HG02852 (cell line): Measurements from ENCODE around the gene HDAC4.
A peak's percentile ranks its signal among the peaks of the same experiment; 100 is the strongest.

Experiments used
- ATAC-seq: cut with Tn5 transposase; IDR thresholded peaks from one replicate; pipeline ENCODE4 v1.9.1; 2021; ENCODE audit warnings: mild to moderate bottlenecking, moderate library complexity; ENCODE audit not compliant: unreplicated experiment

HDAC4 gene

GRCh38 chr2:239370876-239371725 is 29.7 kb downstream of the HDAC4 start:
- ATAC-seq, result no peak

- ATAC-seq, result no peak
These were observed 30.4 kb downstream of the HDAC4 start for GRCh38 chr2:239370403-239370802.

- ATAC-seq, result peak; percentile 82
These were observed 31.1 kb downstream of the HDAC4 start for GRCh38 chr2:239369631-239370161.

GRCh38 chr2:239368906-239369552 is 31.8 kb downstream of the HDAC4 start:
- no peak for ATAC-seq

- no peak for ATAC-seq
These were observed 32.5 kb downstream of the HDAC4 start for GRCh38 chr2:239368321-239368720.

- ATAC-seq, result no peak
These were observed 34.1 kb downstream of the HDAC4 start for GRCh38 chr2:239366740-239367139.

- ATAC-seq, result no peak
These were observed 34.9 kb downstream of the HDAC4 start for GRCh38 chr2:239365782-239366435.

GRCh38 chr2:239365071-239365781 is 35.6 kb downstream of the HDAC4 start:
- no peak for ATAC-seq

- no peak for ATAC-seq
These were observed 36.7 kb downstream of the HDAC4 start for GRCh38 chr2:239363946-239364637.

GRCh38 chr2:239362507-239362906 is 38.3 kb downstream of the HDAC4 start:
- no peak for ATAC-seq

- ATAC-seq, result no peak
These were observed 39.5 kb downstream of the HDAC4 start for GRCh38 chr2:239361311-239361642.

- no peak for ATAC-seq
These were observed 40.2 kb downstream of the HDAC4 start for GRCh38 chr2:239360421-239361310.

GRCh38 chr2:239360008-239360407 is 40.8 kb downstream of the HDAC4 start:
- ATAC-seq, result no peak

GRCh38 chr2:239359196-239359912 is 41.5 kb downstream of the HDAC4 start:
- ATAC-seq, result no peak

GRCh38 chr2:239358062-239358754 is 42.6 kb downstream of the HDAC4 start:
- no peak for ATAC-seq

GRCh38 chr2:239355724-239356123 is 45.1 kb downstream of the HDAC4 start:
- ATAC-seq, result no peak

GRCh38 chr2:239355139-239355538 is 45.7 kb downstream of the HDAC4 start:
- no peak for ATAC-seq

- no peak for ATAC-seq
These were observed 46.1 kb downstream of the HDAC4 start for GRCh38 chr2:239354791-239355136.
